SK-N-SH treated with all-trans-retinoic acid at 6 μM for 48 hours (cell line): Measurements from ENCODE around the gene TNIK.

Source experiments
- ARNTL ChIP-seq: fragments of 450-650 bp; formaldehyde crosslinking; IDR thresholded peaks from 2 replicates; pipeline ENCODE4 v1.5.0; 2020; ENCODE audit warnings: low read depth, mild to moderate bottlenecking, moderate library complexity, borderline replicate concordance
- CSRNP3 ChIP-seq: fragments of 250-450 bp; sonication (Bioruptor Pico); IDR thresholded peaks from 2 replicates; pipeline ENCODE4 v1.5.1; 2021; ENCODE audit warnings: mild to moderate bottlenecking, moderate library complexity
- ISL1 ChIP-seq: fragments of 250-450 bp; sonication (Bioruptor Pico); IDR thresholded peaks from 2 replicates; pipeline ENCODE4 v2.1.2; 2022; ENCODE audit warnings: mild to moderate bottlenecking, moderate library complexity
- OSR1 ChIP-seq: fragments of 250-450 bp; sonication (Bioruptor Pico); IDR thresholded peaks from 2 replicates; pipeline ENCODE4 v1.8.0; 2022; ENCODE audit warnings: moderate library complexity, mild to moderate bottlenecking, inconsistent platforms

- TF ChIP-seq ISL1 (no peak), CSRNP3 (CRISPR knock-in tag) (no peak), OSR1 (CRISPR knock-in tag) (no peak), ARNTL (no peak)
Measured at GRCh38 chr3:171297951-171298350, 162.3 kb downstream of the TNIK start.
